ENCODE data around the gene INHBC.
A peak's percentile ranks its signal among the peaks of the same experiment; 100 is the strongest.
"Not testable (repeated sequence)": the region's sequence is repeated elsewhere in the genome, so short reads cannot be mapped to it uniquely, and the experiment has no call there.

The INHBC gene

DNA sequence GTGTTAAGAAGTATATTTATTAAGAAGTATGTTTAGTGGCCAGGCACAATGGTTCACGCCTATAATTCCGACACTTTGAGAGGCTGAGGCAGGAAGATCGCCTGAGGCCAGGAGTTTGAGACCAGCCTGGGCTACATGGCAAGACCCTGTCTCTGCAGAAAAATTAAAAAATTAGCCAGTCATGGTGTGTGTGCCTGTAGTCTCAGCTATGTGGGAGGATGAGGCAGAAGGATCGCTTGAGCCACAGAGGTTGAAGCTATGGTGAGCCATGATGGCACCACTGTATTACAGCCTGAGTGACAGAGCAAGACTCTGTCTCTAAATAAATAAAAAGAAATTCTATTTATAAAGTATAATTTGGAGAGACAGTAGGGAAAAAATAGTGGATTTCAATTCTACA lies 24.1 kb upstream of the INHBC start:
- POLR2A ChIA-PET, result interaction anchor here (1.4 kb wide), 1 partner anchor 19 kb away, joined by 6 read pairs; no protein-coding TSS in a partner anchor
- Histone ChIP-seq H3K36me3 (ENCODE audit: control insufficient read depth in 2 of 2, insufficient read depth in 1 of 2, low read length in 2 of 2) (no peaks in the 10 kb centered on the region; a peak in 1 of 3 replicates), H3K4me3 (ENCODE audit: low read depth, low read length) (no peak overlapping the region), H3K9me3 (ENCODE audit: control insufficient read depth, insufficient read depth, low read depth, low read length) (no peaks in the 10 kb centered on the region), H3K27ac (ENCODE audit: extremely low read depth, low read depth, low read length) (no peak overlapping the region), H3K4me1 (ENCODE audit: control insufficient read depth, insufficient read depth, low read length) (0 out of 2 replicates have a peak, but pooled peaks cover 2% of the 10 kb centered on the region)
- TF ChIP-seq ZNF654 (tag by site-specific recombination; IDR thresholded peaks at IDR 0.05; ENCODE audit: low read depth), result no peak
- no peak for TF ChIP-seq MZF1 (tag by site-specific recombination; IDR thresholded peaks at IDR 0.05; ENCODE audit: borderline replicate concordance)
- TF ChIP-seq ZNF791 (tag by site-specific recombination; IDR thresholded peaks at IDR 0.05), result no peak
- no peak for TF ChIP-seq EGR2 (tag by site-specific recombination; IDR thresholded peaks at IDR 0.05; ENCODE audit: low read depth)
- TF ChIP-seq ZNF221 (tag by site-specific recombination; IDR thresholded peaks at IDR 0.05; ENCODE audit: borderline replicate concordance), result no peak
- TF ChIP-seq TRIM28 (IDR thresholded peaks at IDR 0.05; ENCODE audit: borderline replicate concordance, low read length), result no peak
- no peak for TF ChIP-seq ZNF214 (tag by site-specific recombination; IDR thresholded peaks at IDR 0.05; ENCODE audit: borderline replicate concordance)
- no peak for TF ChIP-seq OVOL3 (tag by site-specific recombination; IDR thresholded peaks at IDR 0.05)
- TF ChIP-seq ZNF48 (tag by site-specific recombination; IDR thresholded peaks at IDR 0.05), result no peak
- TF ChIP-seq ZFP41 (tag by site-specific recombination; IDR thresholded peaks at IDR 0.05; ENCODE audit: borderline replicate concordance), result no peak
- CTCF ChIA-PET, result interaction anchor here (0.7 to 2.7 kb wide), 6 partner anchors 13 to 174 kb away, joined by 3 to 21 read pairs (median 4); no protein-coding TSS in a partner anchor

DNA sequence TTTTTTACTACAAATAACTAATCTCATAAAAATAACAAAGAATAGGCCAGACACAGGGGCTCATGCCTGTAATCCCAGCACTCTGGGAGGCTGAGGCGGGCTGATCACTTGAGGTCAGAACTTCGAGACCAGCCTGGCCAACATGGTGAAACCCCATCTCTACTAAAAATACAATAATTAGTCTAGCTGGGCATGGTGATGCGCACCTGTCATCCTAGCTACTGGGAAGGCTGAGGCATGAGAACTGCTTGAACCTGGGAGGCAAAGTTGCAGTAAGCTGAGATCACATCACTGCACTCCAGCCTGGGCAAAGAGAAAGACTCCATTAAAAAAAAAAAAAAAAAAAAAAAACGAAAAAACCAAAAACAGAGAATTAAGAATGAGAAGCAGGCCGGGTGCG lies 20.4 kb upstream of the INHBC start:
- not testable (repeated sequence) for H3K27ac ChIP-seq (ENCODE audit: extremely low read depth, low read depth, low read length); H3K4me3 ChIP-seq (ENCODE audit: low read depth, low read length); H3K4me1 ChIP-seq (ENCODE audit: control insufficient read depth, insufficient read depth, low read length); H3K9me3 ChIP-seq (ENCODE audit: control insufficient read depth, insufficient read depth, low read depth, low read length); H3K36me3 ChIP-seq (ENCODE audit: control insufficient read depth in 2 of 2, insufficient read depth in 1 of 2, low read length in 2 of 2)
- ChIA-PET POLR2A (interaction anchor here (0.6 kb wide), 1 partner anchor 1235 kb away, joined by 4 read pairs; no protein-coding TSS in a partner anchor), CTCF (interaction anchor here (0.6 to 1.0 kb wide), 4 partner anchors 37 to 406 kb away, joined by 3 to 5 read pairs (median 4); partner anchors contain the start of gene INHBE)
- 0 out of 2 replicates have a peak, but pooled peaks have one; percentile 44 for TF ChIP-seq ZNF362 (tag by site-specific recombination; IDR thresholded peaks at IDR 0.05)

- Histone ChIP-seq H3K36me3 (ENCODE audit: control insufficient read depth in 2 of 2, insufficient read depth in 1 of 2, low read length in 2 of 2) (no peaks in the 10 kb centered on the region; a peak in 1 of 3 replicates), H3K4me1 (ENCODE audit: control insufficient read depth, insufficient read depth, low read length) (0 out of 2 replicates have a peak, but pooled peaks cover 2% of the 10 kb centered on the region), H3K27ac (ENCODE audit: extremely low read depth, low read depth, low read length) (no peak overlapping the region), H3K9me3 (ENCODE audit: control insufficient read depth, insufficient read depth, low read depth, low read length) (no peaks in the 10 kb centered on the region), H3K4me3 (ENCODE audit: low read depth, low read length) (no peak overlapping the region)
- ChIA-PET CTCF (interaction anchor here (0.7 to 1.0 kb wide), 2 partner anchors 40 to 171 kb away, joined by 3 to 4 read pairs; partner anchors contain the start of gene INHBE), POLR2A (no interaction called here)
- TF ChIP-seq ZNF366 (tag by site-specific recombination; conservative IDR thresholded peaks at IDR 0.05) (0 out of 2 replicates have a peak, but pooled peaks have one; percentile 10), ZNF624 (tag by site-specific recombination; IDR thresholded peaks at IDR 0.05) (no peak)
Measured at GRCh38 chr12:57415088-57415487, 19.5 kb upstream of the INHBC start.

DNA sequence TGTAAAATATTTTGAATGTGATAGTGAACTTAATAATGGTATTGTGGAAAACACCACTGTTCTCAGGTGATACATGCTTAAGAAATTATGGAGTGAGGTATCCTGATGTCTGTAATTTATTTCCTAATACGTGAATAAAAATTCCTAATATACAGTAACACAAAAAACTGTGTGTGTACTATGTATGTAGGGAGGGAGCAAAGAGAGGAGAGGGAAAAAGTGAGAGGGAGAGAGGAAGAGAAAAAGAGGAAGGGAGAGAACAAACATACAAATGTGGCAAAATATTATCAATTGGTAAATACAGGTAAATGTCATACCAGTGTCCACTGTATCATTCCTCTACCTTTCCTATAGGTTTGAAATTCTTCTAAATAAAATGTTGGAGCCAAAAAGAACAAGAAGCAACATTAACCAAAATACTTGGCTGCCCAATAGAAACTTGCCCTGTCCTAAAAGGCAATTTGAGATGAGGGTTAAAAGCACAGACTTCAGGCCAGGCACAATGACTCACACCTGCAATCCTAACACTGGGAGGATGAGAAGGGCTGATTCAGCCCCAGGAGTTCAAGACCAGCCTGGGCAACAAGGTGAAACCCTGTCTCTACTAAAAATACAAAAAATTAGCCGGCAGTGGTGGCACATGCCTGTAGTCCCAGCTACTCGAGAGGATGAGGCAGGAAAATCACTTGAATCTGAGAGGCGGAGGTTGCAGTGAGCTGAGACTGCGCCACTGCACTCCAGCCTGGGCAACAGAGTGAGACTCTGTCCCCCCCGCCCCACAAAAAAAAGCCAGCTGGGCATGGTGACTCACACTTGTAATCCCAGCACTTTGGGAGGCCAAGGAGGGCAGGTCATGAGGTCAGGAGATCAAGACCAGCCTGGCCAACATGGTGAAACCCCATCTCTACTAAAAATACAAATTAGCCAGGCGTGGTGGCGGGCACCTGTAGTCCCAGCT lies 18.3 kb upstream of the INHBC start:
- Histone ChIP-seq H3K4me3 (ENCODE audit: low read depth, low read length) (no peak overlapping the region), H3K36me3 (ENCODE audit: control insufficient read depth in 2 of 2, insufficient read depth in 1 of 2, low read length in 2 of 2) (peaks cover 0 to 8% of the 10 kb centered on the region in 2 experiments; a peak in 1 of 3 replicates), H3K9me3 (ENCODE audit: control insufficient read depth, insufficient read depth, low read depth, low read length) (no peaks in the 10 kb centered on the region), H3K4me1 (ENCODE audit: control insufficient read depth, insufficient read depth, low read length) (peaks cover 3% of the 10 kb centered on the region; the same call in 1 of the 2 replicates), H3K27ac (ENCODE audit: extremely low read depth, low read depth, low read length) (no peak overlapping the region)
- ChIA-PET POLR2A (no interaction called here), CTCF (no interaction called here)
- no peak for TF ChIP-seq ZFHX2 (tag by site-specific recombination; conservative IDR thresholded peaks at IDR 0.05)
- no peak for TF ChIP-seq INSM2 (tag by site-specific recombination; IDR thresholded peaks at IDR 0.05)
- TF ChIP-seq ZNF19 (tag by site-specific recombination; IDR thresholded peaks at IDR 0.05; ENCODE audit: low read depth), result no peak
- TF ChIP-seq ZNF121 (tag by site-specific recombination; IDR thresholded peaks at IDR 0.05), result peak; percentile 68; the same call in 1 of the 2 replicates
- TF ChIP-seq ZNF248 (tag by site-specific recombination; IDR thresholded peaks at IDR 0.05), result no peak
- no peak for TF ChIP-seq ZNF670 (tag by site-specific recombination; IDR thresholded peaks at IDR 0.05; ENCODE audit: low read depth)
- TF ChIP-seq OVOL3 (tag by site-specific recombination; IDR thresholded peaks at IDR 0.05), result no peak
- TF ChIP-seq PRDM1 (tag by site-specific recombination; IDR thresholded peaks at IDR 0.05), result peak; percentile 92
- no peak for TF ChIP-seq BCL6B (tag by site-specific recombination; IDR thresholded peaks at IDR 0.05)
- no peak for TF ChIP-seq ZNF223 (tag by site-specific recombination; IDR thresholded peaks at IDR 0.05)
- TF ChIP-seq ZNF394 (tag by site-specific recombination; IDR thresholded peaks at IDR 0.05; ENCODE audit: borderline replicate concordance), result peak; percentile 35; the same call in 1 of the 2 replicates
